Measurements from ENCODE around the gene TTBK1.

The TTBK1 gene

GRCh38 chr6:43265564-43265963 lies 22.3 kb downstream of the TTBK1 start:
- no peak overlapping the region for H3K4me3 Mint-ChIP-seq
- peaks cover 9% of the 10 kb centered on the region for H3K27me3 Mint-ChIP-seq
- H3K4me1 Mint-ChIP-seq: peaks cover 24% of the 10 kb centered on the region
- H3K36me3 Mint-ChIP-seq: no peaks in the 10 kb centered on the region
- ATAC-seq (ENCODE audit: low read depth) (no peak), DNase-seq (ENCODE audit: low spot score in 2 of 2) (no peak)
- no peak overlapping the region for H3K27ac Mint-ChIP-seq
- H3K9me3 Mint-ChIP-seq: no peaks in the 10 kb centered on the region

- ATAC-seq (ENCODE audit: low read depth): no peak
- Mint-ChIP-seq H3K4me3 (no peak overlapping the region), H3K4me1 (peaks cover 39% of the 10 kb centered on the region), H3K27me3 (peaks cover 11% of the 10 kb centered on the region), H3K36me3 (no peaks in the 10 kb centered on the region), H3K9me3 (no peaks in the 10 kb centered on the region), H3K27ac (no peak overlapping the region)
- DNase-seq (ENCODE audit: low spot score in 2 of 2): no peak
These were observed 24.5 kb downstream of the TTBK1 start for GRCh38 chr6:43267619-43268354.

GRCh38 chr6:43268355-43268700 lies 25.0 kb downstream of the TTBK1 start:
- H3K36me3 Mint-ChIP-seq: no peaks in the 10 kb centered on the region
- DNase-seq (ENCODE audit: low spot score in 2 of 2) (no peak), ATAC-seq (ENCODE audit: low read depth) (no peak)
- H3K4me1 Mint-ChIP-seq: peaks cover 38% of the 10 kb centered on the region
- H3K27me3 Mint-ChIP-seq: peaks cover 11% of the 10 kb centered on the region
- no peaks in the 10 kb centered on the region for H3K9me3 Mint-ChIP-seq
- no peak overlapping the region for H3K27ac Mint-ChIP-seq
- H3K4me3 Mint-ChIP-seq: no peak overlapping the region

- Mint-ChIP-seq H3K4me3 (peak overlapping the region; percentile 46), H3K4me1 (peaks cover 33% of the 10 kb centered on the region), H3K27me3 (peaks cover 9% of the 10 kb centered on the region), H3K27ac (no peak overlapping the region), H3K9me3 (no peaks in the 10 kb centered on the region), H3K36me3 (no peaks in the 10 kb centered on the region)
- DNase-seq (ENCODE audit: low spot score in 2 of 2) (no peak), ATAC-seq (ENCODE audit: low read depth) (no peak)
These were observed 25.5 kb downstream of the TTBK1 start for GRCh38 chr6:43268782-43269272.

GRCh38 chr6:43269273-43270007 lies 26.2 kb downstream of the TTBK1 start:
- peak; percentile 28 for ATAC-seq (ENCODE audit: low read depth)
- H3K27me3 Mint-ChIP-seq: peaks cover 13% of the 10 kb centered on the region
- no peak overlapping the region for H3K27ac Mint-ChIP-seq
- H3K4me3 Mint-ChIP-seq: peak overlapping the region; percentile 46
- peaks cover 32% of the 10 kb centered on the region for H3K4me1 Mint-ChIP-seq
- peak; percentile 22 to 48 for DNase-seq (ENCODE audit: low spot score in 2 of 2)
- no peaks in the 10 kb centered on the region for H3K36me3 Mint-ChIP-seq
- H3K9me3 Mint-ChIP-seq: no peaks in the 10 kb centered on the region

GRCh38 chr6:43271103-43271815 lies 28.0 kb downstream of the TTBK1 start:
- ATAC-seq (ENCODE audit: low read depth): peak; percentile 79
- DNase-seq (ENCODE audit: low spot score in 2 of 2): peak; percentile 38
- H3K36me3 Mint-ChIP-seq: no peaks in the 10 kb centered on the region
- H3K4me3 Mint-ChIP-seq: peak overlapping the region; percentile 30
- peaks cover 38% of the 10 kb centered on the region for H3K4me1 Mint-ChIP-seq
- H3K27ac Mint-ChIP-seq: peak overlapping the region; percentile 29
- H3K27me3 Mint-ChIP-seq: peaks cover 19% of the 10 kb centered on the region
- no peaks in the 10 kb centered on the region for H3K9me3 Mint-ChIP-seq

- peaks cover 20% of the 10 kb centered on the region for H3K27me3 Mint-ChIP-seq
- no peak overlapping the region for H3K4me3 Mint-ChIP-seq
- peaks cover 39% of the 10 kb centered on the region for H3K4me1 Mint-ChIP-seq
- no peak for DNase-seq (ENCODE audit: low spot score in 2 of 2)
- peak overlapping the region; percentile 73 for H3K27ac Mint-ChIP-seq
- H3K36me3 Mint-ChIP-seq: no peaks in the 10 kb centered on the region
- ATAC-seq (ENCODE audit: low read depth): no peak
- H3K9me3 Mint-ChIP-seq: no peaks in the 10 kb centered on the region
These were observed 28.7 kb downstream of the TTBK1 start for GRCh38 chr6:43271944-43272343.

GRCh38 chr6:43273707-43274106 lies 30.4 kb downstream of the TTBK1 start:
- H3K27me3 Mint-ChIP-seq: peaks cover 30% of the 10 kb centered on the region

GRCh38 chr6:43274127-43274915 lies 31.0 kb downstream of the TTBK1 start:
- Mint-ChIP-seq H3K27ac (peak overlapping the region; percentile 45), H3K9me3 (no peaks in the 10 kb centered on the region), H3K36me3 (peaks cover 2% of the 10 kb centered on the region), H3K4me1 (peaks cover 37% of the 10 kb centered on the region), H3K4me3 (peak overlapping the region; percentile 63), H3K27me3 (peaks cover 30% of the 10 kb centered on the region)
- ATAC-seq (ENCODE audit: low read depth) (no peak), DNase-seq (ENCODE audit: low spot score in 2 of 2) (no peak)

More at GRCh38 chr6:43273707-43274106, 30.4 kb downstream of the TTBK1 start:
- H3K9me3 Mint-ChIP-seq: no peaks in the 10 kb centered on the region
- no peak overlapping the region for H3K27ac Mint-ChIP-seq
- ATAC-seq (ENCODE audit: low read depth): no peak
- peaks cover 42% of the 10 kb centered on the region for H3K4me1 Mint-ChIP-seq
- H3K36me3 Mint-ChIP-seq: peaks cover 2% of the 10 kb centered on the region
- no peak for DNase-seq (ENCODE audit: low spot score in 2 of 2)
- H3K4me3 Mint-ChIP-seq: no peak overlapping the region

- H3K27me3 Mint-ChIP-seq: peaks cover 28% of the 10 kb centered on the region
- peak overlapping the region; percentile 66 for H3K4me3 Mint-ChIP-seq
- no peaks in the 10 kb centered on the region for H3K9me3 Mint-ChIP-seq
- peak overlapping the region; percentile 45 for H3K27ac Mint-ChIP-seq
- DNase-seq (ENCODE audit: low spot score in 2 of 2) (peak in 1 of 2 donors; percentile 36), ATAC-seq (ENCODE audit: low read depth) (peak; percentile 10)
- H3K36me3 Mint-ChIP-seq: peaks cover 2% of the 10 kb centered on the region
- H3K4me1 Mint-ChIP-seq: peaks cover 31% of the 10 kb centered on the region
These were observed 31.8 kb downstream of the TTBK1 start for GRCh38 chr6:43274916-43275597.

- DNase-seq (ENCODE audit: low spot score in 2 of 2): peak in 1 of 2 donors; percentile 38
- H3K27me3 Mint-ChIP-seq: peaks cover 29% of the 10 kb centered on the region
- H3K4me3 Mint-ChIP-seq: peak overlapping the region; percentile 68
- peaks cover 22% of the 10 kb centered on the region for H3K4me1 Mint-ChIP-seq
- ATAC-seq (ENCODE audit: low read depth): peak; percentile 46
- no peak overlapping the region for H3K27ac Mint-ChIP-seq
- no peaks in the 10 kb centered on the region for H3K9me3 Mint-ChIP-seq
- H3K36me3 Mint-ChIP-seq: peaks cover 2% of the 10 kb centered on the region
These were observed 32.7 kb downstream of the TTBK1 start for GRCh38 chr6:43275801-43276576.

GRCh38 chr6:43276577-43277305 lies 33.5 kb downstream of the TTBK1 start:
- Mint-ChIP-seq H3K9me3 (no peaks in the 10 kb centered on the region), H3K27ac (no peak overlapping the region), H3K4me3 (peak overlapping the region; percentile 68), H3K4me1 (peaks cover 16% of the 10 kb centered on the region), H3K36me3 (peaks cover 2% of the 10 kb centered on the region), H3K27me3 (peaks cover 32% of the 10 kb centered on the region)
- ATAC-seq (ENCODE audit: low read depth): no peak
- DNase-seq (ENCODE audit: low spot score in 2 of 2): no peak
